GM12891 (cell line): ENCODE data around the gene FRYL.

ENCODE experiments used
- PAX5 ChIP-seq: IDR thresholded peaks from 2 replicates; pipeline ENCODE4 v1.6.1; 2011; ENCODE audit warnings: low read length, moderate library complexity, mild to moderate bottlenecking; ENCODE audit not compliant: insufficient read depth, severe bottlenecking
- POLR2A ChIP-seq: IDR thresholded peaks from 2 replicates; pipeline ENCODE4 v1.6.1; 2011; ENCODE audit warnings: low read depth, low read length, control low read depth
- POLR2AphosphoS5 ChIP-seq: IDR thresholded peaks from 2 replicates; pipeline ENCODE4 v1.6.1; 2011; ENCODE audit warnings: low read depth, low read length, control low read depth
- POU2F2 ChIP-seq: IDR thresholded peaks from 2 replicates; pipeline ENCODE4 v1.6.1; 2011; ENCODE audit warnings: low read depth, mild to moderate bottlenecking, control low read depth, low read length, moderate library complexity
- TAF1 ChIP-seq: IDR thresholded peaks from 2 replicates; pipeline ENCODE4 v1.6.1; 2011; ENCODE audit warnings: low read depth, low read length, control low read depth

- TF ChIP-seq POLR2AphosphoS5 (no peak), POLR2A (no peak), TAF1 (no peak), POU2F2 (no peak), PAX5 (no peak)
Measured at GRCh38 chr4:48557478-48557877, 222.6 kb downstream of the FRYL start.
